ENCODE measurements around the gene SCAPER.

DNA sequence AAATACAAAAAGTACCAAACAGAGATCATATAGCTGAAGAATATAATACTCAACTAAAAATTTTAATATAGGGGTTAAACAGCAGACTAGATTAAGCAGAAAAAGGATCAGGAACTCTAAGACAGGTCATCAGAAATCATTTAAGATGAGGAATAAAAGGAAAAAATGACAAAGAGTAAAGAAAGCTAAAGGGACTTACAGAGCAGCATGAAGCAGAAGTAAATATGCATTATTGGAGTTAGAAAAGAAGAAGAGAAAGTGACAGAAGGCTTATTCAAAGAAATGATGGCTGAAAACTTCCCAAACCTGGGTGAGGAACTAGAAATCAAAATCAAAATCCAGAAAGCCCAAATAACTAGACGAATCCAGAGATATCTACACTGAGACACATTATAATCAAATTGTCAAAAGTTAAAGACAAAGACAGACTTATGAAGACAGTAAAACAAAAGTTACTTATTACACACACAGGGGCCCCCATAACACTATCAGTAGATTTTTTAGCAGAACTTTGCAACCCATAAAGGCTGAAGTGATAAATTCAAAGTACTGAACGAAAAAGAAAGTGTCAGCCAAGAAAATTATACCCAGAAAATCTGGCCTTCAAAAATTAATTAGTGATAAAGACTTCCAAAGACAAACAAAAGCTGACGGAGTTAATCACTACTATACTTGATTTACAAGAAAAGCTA, 95.6 kb downstream of the SCAPER start:
- TF ChIP-seq, protein P1, sequence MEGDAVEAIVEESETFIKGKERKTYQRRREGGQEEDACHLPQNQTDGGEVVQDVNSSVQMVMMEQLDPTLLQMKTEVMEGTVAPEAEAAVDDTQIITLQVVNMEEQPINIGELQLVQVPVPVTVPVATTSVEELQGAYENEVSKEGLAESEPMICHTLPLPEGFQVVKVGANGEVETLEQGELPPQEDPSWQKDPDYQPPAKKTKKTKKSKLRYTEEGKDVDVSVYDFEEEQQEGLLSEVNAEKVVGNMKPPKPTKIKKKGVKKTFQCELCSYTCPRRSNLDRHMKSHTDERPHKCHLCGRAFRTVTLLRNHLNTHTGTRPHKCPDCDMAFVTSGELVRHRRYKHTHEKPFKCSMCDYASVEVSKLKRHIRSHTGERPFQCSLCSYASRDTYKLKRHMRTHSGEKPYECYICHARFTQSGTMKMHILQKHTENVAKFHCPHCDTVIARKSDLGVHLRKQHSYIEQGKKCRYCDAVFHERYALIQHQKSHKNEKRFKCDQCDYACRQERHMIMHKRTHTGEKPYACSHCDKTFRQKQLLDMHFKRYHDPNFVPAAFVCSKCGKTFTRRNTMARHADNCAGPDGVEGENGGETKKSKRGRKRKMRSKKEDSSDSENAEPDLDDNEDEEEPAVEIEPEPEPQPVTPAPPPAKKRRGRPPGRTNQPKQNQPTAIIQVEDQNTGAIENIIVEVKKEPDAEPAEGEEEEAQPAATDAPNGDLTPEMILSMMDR (IDR thresholded peaks at IDR 0.05) = no peak
- TF ChIP-seq POLR2A (IDR thresholded peaks at IDR 0.05) = no peak
